ENCODE measurements around the gene RPTOR. TPM values are rescaled to one million over a fixed set of nuclear protein-coding genes. Genes with fewer than 3 reads are reported as not detected.

The RPTOR gene
- polyA plus RNA-seq, 1 donor (not counting 4 experiments of a cell fraction or from before 2014, with no cell fraction given), result 4.0 TPM

GRCh38 chr17:80895366-80895765 lies 350.7 kb downstream of the RPTOR start:
- H3K4me1 ChIP-seq (ENCODE audit: control insufficient read depth, extremely low read depth, insufficient read depth, low read length), result peaks cover 45% of the 10 kb centered on the region
- H2AFZ ChIP-seq (ENCODE audit: control insufficient read depth, low read length), result no peak overlapping the region
- peaks cover 3 to 12% of the 10 kb centered on the region in 2 experiments for H3K36me3 ChIP-seq (ENCODE audit: control insufficient read depth in 2 of 2, extremely low read depth in 1 of 2, insufficient read depth in 2 of 2, low read length in 2 of 2)
- DNase-seq (ENCODE audit: low read depth, low spot score) (no peak), FAIRE-seq (no peak)
- H3K27ac ChIP-seq (ENCODE audit: control insufficient read depth, insufficient read depth, low read length), result no peak overlapping the region
- dilution Hi-C loops (cut with MboI; ENCODE audit: extremely low pct_ligation_motif_present, low sequenced_read_pairs), result no loop called here
- no peaks in the 10 kb centered on the region for H3K9me1 ChIP-seq (ENCODE audit: control insufficient read depth, extremely low read depth, insufficient read depth, low read length)
- no peak overlapping the region for H3K4me3 ChIP-seq (ENCODE audit: control insufficient read depth in 2 of 3, extremely low read depth in 1 of 3, insufficient read depth in 2 of 3, low read depth in 1 of 3, low read length in 3 of 3)
- H3K79me2 ChIP-seq (ENCODE audit: control insufficient read depth, insufficient read depth, low read length), result no peaks in the 10 kb centered on the region
- H3K4me2 ChIP-seq (ENCODE audit: control insufficient read depth, extremely low read depth, insufficient read depth, low read depth, low read length), result no peak overlapping the region
- no peak overlapping the region for H3K9ac ChIP-seq (ENCODE audit: control insufficient read depth, extremely low read depth, insufficient read depth, low read length)
- no peaks in the 10 kb centered on the region for H3K9me3 ChIP-seq (ENCODE audit: control insufficient read depth, low read depth, low read length)
- no peak for TF ChIP-seq CTCF (optimal IDR thresholded peaks at IDR 0.05 in 1 of 3, IDR thresholded peaks at IDR 0.05 in 1 of 3, conservative IDR thresholded peaks at IDR 0.05 in 1 of 3; ENCODE audit: extremely low read depth in 1 of 3, insufficient read depth in 2 of 3, low read length in 3 of 3)
- TF ChIP-seq EZH2 (IDR thresholded peaks at IDR 0.05; ENCODE audit: low read length), result no peak
- H3K27me3 ChIP-seq (ENCODE audit: control insufficient read depth, extremely low read depth, insufficient read depth, low read length), result no peaks in the 10 kb centered on the region
- no peaks in the 10 kb centered on the region for H4K20me1 ChIP-seq (ENCODE audit: control insufficient read depth, extremely low read depth, insufficient read depth, low read length)

- H2AFZ ChIP-seq (ENCODE audit: control insufficient read depth, low read length), result no peak overlapping the region
- H3K27me3 ChIP-seq (ENCODE audit: control insufficient read depth, extremely low read depth, insufficient read depth, low read length), result no peaks in the 10 kb centered on the region
- no peaks in the 10 kb centered on the region for H3K9me3 ChIP-seq (ENCODE audit: control insufficient read depth, low read depth, low read length)
- dilution Hi-C loops (cut with MboI; ENCODE audit: extremely low pct_ligation_motif_present, low sequenced_read_pairs), result no loop called here
- no peak overlapping the region for H3K4me2 ChIP-seq (ENCODE audit: control insufficient read depth, extremely low read depth, insufficient read depth, low read depth, low read length)
- H3K36me3 ChIP-seq (ENCODE audit: control insufficient read depth in 2 of 2, extremely low read depth in 1 of 2, insufficient read depth in 2 of 2, low read length in 2 of 2), result peaks cover 3 to 15% of the 10 kb centered on the region in 2 experiments
- TF ChIP-seq CTCF (optimal IDR thresholded peaks at IDR 0.05 in 1 of 3, IDR thresholded peaks at IDR 0.05 in 1 of 3, conservative IDR thresholded peaks at IDR 0.05 in 1 of 3; ENCODE audit: extremely low read depth in 1 of 3, insufficient read depth in 2 of 3, low read length in 3 of 3) (no peak), EZH2 (IDR thresholded peaks at IDR 0.05; ENCODE audit: low read length) (no peak)
- H3K27ac ChIP-seq (ENCODE audit: control insufficient read depth, insufficient read depth, low read length), result no peak overlapping the region
- H3K79me2 ChIP-seq (ENCODE audit: control insufficient read depth, insufficient read depth, low read length), result no peaks in the 10 kb centered on the region
- peaks cover 3% of the 10 kb centered on the region for H3K9me1 ChIP-seq (ENCODE audit: control insufficient read depth, extremely low read depth, insufficient read depth, low read length)
- H3K9ac ChIP-seq (ENCODE audit: control insufficient read depth, extremely low read depth, insufficient read depth, low read length), result no peak overlapping the region
- H3K4me1 ChIP-seq (ENCODE audit: control insufficient read depth, extremely low read depth, insufficient read depth, low read length), result peaks cover 30% of the 10 kb centered on the region
- H4K20me1 ChIP-seq (ENCODE audit: control insufficient read depth, extremely low read depth, insufficient read depth, low read length), result no peaks in the 10 kb centered on the region
- H3K4me3 ChIP-seq (ENCODE audit: control insufficient read depth in 2 of 3, extremely low read depth in 1 of 3, insufficient read depth in 2 of 3, low read depth in 1 of 3, low read length in 3 of 3), result no peak overlapping the region
- no peak for FAIRE-seq
- DNase-seq (ENCODE audit: low read depth, low spot score), result no peak
Observed at GRCh38 chr17:80898716-80899115, 354.1 kb downstream of the RPTOR start.

Data from keratinocyte (primary cell).